ENCODE data around the gene FTO.
"Not testable (repeated sequence)": the region's sequence is repeated elsewhere in the genome, so short reads cannot be mapped to it uniquely, and the experiment has no call there.

FTO gene

GRCh38 chr16:53865494-53865863 is 161.5 kb downstream of the FTO start:
- peak; percentile 46 for DNase-seq (ENCODE audit: low spot score)

GRCh38 chr16:53866520-53866919 is 162.6 kb downstream of the FTO start:
- DNase-seq (ENCODE audit: low spot score): no peak

GRCh38 chr16:53870831-53871230 is 166.9 kb downstream of the FTO start:
- DNase-seq (ENCODE audit: low spot score): no peak

- peak; percentile 83 for DNase-seq (ENCODE audit: low spot score)
Observed at GRCh38 chr16:53872248-53873221, 168.6 kb downstream of the FTO start.

- no peak for DNase-seq (ENCODE audit: low spot score)
Observed at GRCh38 chr16:53876811-53877210, 172.9 kb downstream of the FTO start.

- no peak for DNase-seq (ENCODE audit: low spot score)
Observed at GRCh38 chr16:53878216-53878615, 174.3 kb downstream of the FTO start.

- peak; percentile 40 for DNase-seq (ENCODE audit: low spot score)
Observed at GRCh38 chr16:53881371-53881770, 177.4 kb downstream of the FTO start.

GRCh38 chr16:53882310-53882709 is 178.4 kb downstream of the FTO start:
- DNase-seq (ENCODE audit: low spot score): no peak

- no peak for DNase-seq (ENCODE audit: low spot score)
Observed at GRCh38 chr16:53884748-53885147, 180.8 kb downstream of the FTO start.

GRCh38 chr16:53886482-53887378 is 182.8 kb downstream of the FTO start:
- DNase-seq (ENCODE audit: low spot score): no peak

- DNase-seq (ENCODE audit: low spot score): no peak
Observed at GRCh38 chr16:53888222-53888621, 184.3 kb downstream of the FTO start.

GRCh38 chr16:53890877-53891276 is 186.9 kb downstream of the FTO start:
- not testable (repeated sequence) for DNase-seq (ENCODE audit: low spot score)

GRCh38 chr16:53891409-53892139 is 187.6 kb downstream of the FTO start:
- DNase-seq (ENCODE audit: low spot score): no peak

- DNase-seq (ENCODE audit: low spot score): peak; percentile 67
Observed at GRCh38 chr16:53892155-53892554, 188.2 kb downstream of the FTO start.

- DNase-seq (ENCODE audit: low spot score): peak; percentile 43
Observed at GRCh38 chr16:53893731-53894435, 189.9 kb downstream of the FTO start.

- DNase-seq (ENCODE audit: low spot score): no peak
Observed at GRCh38 chr16:53894686-53895085, 190.7 kb downstream of the FTO start.

- DNase-seq (ENCODE audit: low spot score): no peak
Observed at GRCh38 chr16:53895433-53895832, 191.5 kb downstream of the FTO start.

- DNase-seq (ENCODE audit: low spot score): no peak
Observed at GRCh38 chr16:53895851-53896250, 191.9 kb downstream of the FTO start.

GRCh38 chr16:53896722-53897121 is 192.8 kb downstream of the FTO start:
- DNase-seq (ENCODE audit: low spot score): no peak

GRCh38 chr16:53898993-53899392 is 195.0 kb downstream of the FTO start:
- no peak for DNase-seq (ENCODE audit: low spot score)

- no peak for DNase-seq (ENCODE audit: low spot score)
Observed at GRCh38 chr16:53899431-53899830, 195.5 kb downstream of the FTO start.

All from AG08395 (cell line).